SK-N-SH (cell line): ENCODE measurements around the gene LRRFIP2.

Experiments
- SMC3 ChIP-seq: IDR thresholded peaks from 2 replicates; pipeline ENCODE4 v1.6.1; 2012; ENCODE audit warnings: low read depth, low read length, improper control_type of control experiment
- TF ChIP-seq, protein P1 (sequence below): fragments of 200-600 bp; sonication (generic); IDR thresholded peaks from 2 replicates; pipeline ENCODE4 v1.6.1; 2017; ENCODE audit warnings: antibody characterized with exemption, mild to moderate bottlenecking, moderate library complexity

- no peak for TF ChIP-seq SMC3
- TF ChIP-seq, protein P1, sequence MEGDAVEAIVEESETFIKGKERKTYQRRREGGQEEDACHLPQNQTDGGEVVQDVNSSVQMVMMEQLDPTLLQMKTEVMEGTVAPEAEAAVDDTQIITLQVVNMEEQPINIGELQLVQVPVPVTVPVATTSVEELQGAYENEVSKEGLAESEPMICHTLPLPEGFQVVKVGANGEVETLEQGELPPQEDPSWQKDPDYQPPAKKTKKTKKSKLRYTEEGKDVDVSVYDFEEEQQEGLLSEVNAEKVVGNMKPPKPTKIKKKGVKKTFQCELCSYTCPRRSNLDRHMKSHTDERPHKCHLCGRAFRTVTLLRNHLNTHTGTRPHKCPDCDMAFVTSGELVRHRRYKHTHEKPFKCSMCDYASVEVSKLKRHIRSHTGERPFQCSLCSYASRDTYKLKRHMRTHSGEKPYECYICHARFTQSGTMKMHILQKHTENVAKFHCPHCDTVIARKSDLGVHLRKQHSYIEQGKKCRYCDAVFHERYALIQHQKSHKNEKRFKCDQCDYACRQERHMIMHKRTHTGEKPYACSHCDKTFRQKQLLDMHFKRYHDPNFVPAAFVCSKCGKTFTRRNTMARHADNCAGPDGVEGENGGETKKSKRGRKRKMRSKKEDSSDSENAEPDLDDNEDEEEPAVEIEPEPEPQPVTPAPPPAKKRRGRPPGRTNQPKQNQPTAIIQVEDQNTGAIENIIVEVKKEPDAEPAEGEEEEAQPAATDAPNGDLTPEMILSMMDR, result no peak
Observed at GRCh38 chr3:37198547-37198946, 24.2 kb upstream of the LRRFIP2 start.
